Uterine smooth muscle cell (primary cell): ENCODE results near the gene CCNT1. TPM values are rescaled to one million over a fixed set of nuclear protein-coding genes. Genes with fewer than 3 reads are reported as not detected.

ENCODE experiments used
- total RNA-seq: library from RNA; depleted of rRNA; stranded (reverse); fragments of >200 nt; gene quantifications from 2 replicates; pipeline ENCODE4 v1.2.3, GENCODE V29; 2014

Gene CCNT1
- total RNA-seq = 28.8 and 30.5 TPM in 2 replicates

GRCh38 chr12:48716493-48717251, at the start of gene CCNT1:
CCNT1 (minus strand) TSS chr12:48716707; CDS start chr12:48716675, 32 bp downstream.

GRCh38 chr12:48681710-48682532, 34.6 kb downstream of the CCNT1 start, which contains the start of gene KANSL2:
KANSL2 (minus strand) TSS chr12:48682238; CDS start chr12:48681632, 606 bp downstream.

Other genes starting within 250 kb of the CCNT1 start
- not detected in 2 replicates for gene ANP32D, start 244.1 kb downstream of the CCNT1 start, total RNA-seq
- gene C12orf54, start 234.2 kb downstream of the CCNT1 start, total RNA-seq = not detected in 2 replicates
- gene OR8S1, start 191.1 kb downstream of the CCNT1 start, total RNA-seq = not detected in 2 replicates
- gene LALBA, start 146.7 kb downstream of the CCNT1 start, total RNA-seq = not detected in 2 replicates
- gene KANSL2, start 34.5 kb downstream of the CCNT1 start, total RNA-seq = 59.9 and 60.6 TPM in 2 replicates
- gene ADCY6, start 72.4 kb upstream of the CCNT1 start, total RNA-seq = 30.5 and 43.5 TPM in 2 replicates
- gene CACNB3, start 101.8 kb upstream of the CCNT1 start, total RNA-seq = 19.4 and 32.8 TPM in 2 replicates
- gene DDX23, start 135.5 kb upstream of the CCNT1 start, total RNA-seq = 78.2 and 101 TPM in 2 replicates
- gene RND1, start 149.2 kb upstream of the CCNT1 start, total RNA-seq = 0.12 TPM in 1 of 2 replicates, not detected in the other
- 15.9 and 23.0 TPM in 2 replicates for gene FKBP11, start 208.8 kb upstream of the CCNT1 start, total RNA-seq
- 32.6 and 41.7 TPM in 2 replicates for gene ARF3, start 240.8 kb upstream of the CCNT1 start, total RNA-seq